Measurements from ENCODE around the gene GUCY1A2.

GRCh38 chr11:106679581-106679980 is 338.7 kb downstream of the GUCY1A2 start:
- TF ChIP-seq POLR2AphosphoS5 (IDR thresholded peaks at IDR 0.05) (no peak), CTCF (IDR thresholded peaks at IDR 0.05) (no peak), POLR2A (IDR thresholded peaks at IDR 0.05) (no peak), EP300 (IDR thresholded peaks at IDR 0.05; ENCODE audit: low read depth) (no peak)

Data from transverse colon (tissue), 4 donors.